HEK293 (cell line): ENCODE measurements around the gene ANXA4.

Experiments
- CTCF ChIA-PET: fragments of 350-600 bp; formaldehyde crosslinking; extraction: SDS; loops from one replicate; lab custom pipeline; 2021; ENCODE audit warnings: antibody characterized with exemption; lab: Yijun Ruan, JAX
- POLR2A ChIA-PET: fragments of 300-600 bp; formaldehyde crosslinking; extraction: SDS; loops from one replicate; lab custom pipeline; 2020; ENCODE audit warnings: antibody characterized with exemption, inconsistent platforms; lab: Yijun Ruan, JAX
- H3K27ac ChIP-seq: fragments of 200-500 bp; sonication (Bioruptor generic); 2 replicates; pipeline ENCODE4 v1.5.1; 2014; ENCODE audit warnings: low read depth, low read length, control low read depth, inconsistent platforms; ENCODE audit errors: extremely low read depth
- H3K36me3 ChIP-seq, 2 experiments: fragments of 200-500 bp in 1 of 2; sonication (Bioruptor generic) in 1 of 2; 1 replicate in 1 of 2; 2 replicates in 1 of 2; pipeline ENCODE4 v1.5.1; 2014 to 2017; ENCODE audit warnings: inconsistent platforms in 2 of 2, low read length in 2 of 2; ENCODE audit not compliant: control insufficient read depth in 2 of 2, insufficient read depth in 1 of 2
- H3K4me1 ChIP-seq: fragments of 200-500 bp; sonication (Bioruptor generic); 2 replicates; pipeline ENCODE4 v1.5.1; 2014; ENCODE audit warnings: mild to moderate bottlenecking, low read length, inconsistent platforms; ENCODE audit not compliant: control insufficient read depth, insufficient read depth
- H3K4me3 ChIP-seq: 2 replicates; pipeline ENCODE4 v1.5.1; 2011; ENCODE audit warnings: low read depth, mild to moderate bottlenecking, control low read depth, low read length, moderate library complexity
- H3K9me3 ChIP-seq: fragments of 200-500 bp; sonication (Bioruptor generic); 2 replicates; pipeline ENCODE4 v1.5.1; 2014; ENCODE audit warnings: low read depth, low read length, inconsistent platforms; ENCODE audit not compliant: control insufficient read depth, insufficient read depth
- ATF2 ChIP-seq: fragments of 450-650 bp; formaldehyde crosslinking; IDR thresholded peaks from 2 replicates; pipeline ENCODE4 v1.5.1; 2016; ENCODE audit warnings: missing biosample characterization, missing genetic modification characterization, low read depth
- GLI2 ChIP-seq: fragments of 450-650 bp; formaldehyde crosslinking; IDR thresholded peaks from 2 replicates; pipeline ENCODE4; 2017; ENCODE audit warnings: missing biosample characterization, missing genetic modification characterization, low read depth, borderline replicate concordance
- HOXC10 ChIP-seq: sonication (generic); formaldehyde crosslinking; IDR thresholded peaks from 2 replicates; pipeline ENCODE4 v1.8.1; 2023; ENCODE audit warnings: mild to moderate bottlenecking, missing genetic modification reagents
- INSM2 ChIP-seq: fragments of 450-650 bp; formaldehyde crosslinking; IDR thresholded peaks from 2 replicates; pipeline ENCODE4 v1.5.1; 2016; ENCODE audit warnings: missing biosample characterization, missing genetic modification characterization
- MEIS1 ChIP-seq: sonication (generic); formaldehyde crosslinking; IDR thresholded peaks from 2 replicates; pipeline ENCODE4 v1.8.1; 2022; ENCODE audit warnings: missing genetic modification reagents, mild to moderate bottlenecking, borderline replicate concordance
- OSR2 ChIP-seq: fragments of 450-650 bp; formaldehyde crosslinking; IDR thresholded peaks from 2 replicates; pipeline ENCODE4 v1.5.1; 2016; ENCODE audit warnings: missing biosample characterization, missing genetic modification characterization
- PBX3 ChIP-seq: sonication (generic); formaldehyde crosslinking; IDR thresholded peaks from 2 replicates; pipeline ENCODE4 v1.8.1; 2022; ENCODE audit warnings: mild to moderate bottlenecking, moderate library complexity, missing genetic modification reagents
- REPIN1 ChIP-seq: fragments of 450-650 bp; formaldehyde crosslinking; IDR thresholded peaks from 2 replicates; pipeline ENCODE4 v1.5.1; 2017; ENCODE audit warnings: missing biosample characterization, missing genetic modification characterization, low read depth
- REST ChIP-seq: fragments of 450-650 bp; formaldehyde crosslinking; IDR thresholded peaks from 2 replicates; pipeline ENCODE4 v1.5.1; 2016; ENCODE audit warnings: missing biosample characterization, missing genetic modification characterization
- SP3 ChIP-seq: fragments of 450-650 bp; formaldehyde crosslinking; IDR thresholded peaks from 2 replicates; pipeline ENCODE4 v1.5.1; 2016; ENCODE audit warnings: missing biosample characterization, missing genetic modification characterization
- YY2 ChIP-seq: fragments of 450-650 bp; formaldehyde crosslinking; IDR thresholded peaks from 2 replicates; pipeline ENCODE4 v1.5.1; 2016; ENCODE audit warnings: missing biosample characterization, missing genetic modification characterization
- ZNF140 ChIP-seq: fragments of 450-650 bp; formaldehyde crosslinking; IDR thresholded peaks from 2 replicates; pipeline ENCODE4 v1.5.1; 2016; ENCODE audit warnings: missing biosample characterization, missing genetic modification characterization
- ZNF211 ChIP-seq: fragments of 450-650 bp; formaldehyde crosslinking; IDR thresholded peaks from 2 replicates; pipeline ENCODE4 v1.5.1; 2016; ENCODE audit warnings: low read depth, missing biosample characterization, missing genetic modification characterization
- ZNF26 ChIP-seq: fragments of 450-650 bp; formaldehyde crosslinking; IDR thresholded peaks from 2 replicates; pipeline ENCODE4 v1.5.1; 2016; ENCODE audit warnings: missing biosample characterization, missing genetic modification characterization
- ZNF311 ChIP-seq: fragments of 450-650 bp; formaldehyde crosslinking; IDR thresholded peaks from 2 replicates; pipeline ENCODE4 v1.5.1; 2017; ENCODE audit warnings: missing biosample characterization, missing genetic modification characterization, borderline replicate concordance
- ZNF366 ChIP-seq: fragments of 450-650 bp; formaldehyde crosslinking; conservative IDR thresholded peaks from 2 replicates; pipeline ENCODE4 v1.5.1; 2016; ENCODE audit warnings: missing biosample characterization, missing genetic modification characterization
- ZNF48 ChIP-seq: fragments of 450-650 bp; formaldehyde crosslinking; IDR thresholded peaks from 2 replicates; pipeline ENCODE4 v1.5.1; 2016; ENCODE audit warnings: missing biosample characterization, missing genetic modification characterization
- ZNF510 ChIP-seq: fragments of 450-650 bp; formaldehyde crosslinking; IDR thresholded peaks from 2 replicates; pipeline ENCODE4 v1.5.1; 2018; ENCODE audit warnings: mild to moderate bottlenecking, missing genetic modification characterization, missing biosample characterization; ENCODE audit not compliant: insufficient replicate concordance
- ZNF530 ChIP-seq: fragments of 450-650 bp; formaldehyde crosslinking; IDR thresholded peaks from 2 replicates; pipeline ENCODE4 v1.5.1; 2016; ENCODE audit warnings: low read depth, missing biosample characterization, missing genetic modification characterization
- ZNF571 ChIP-seq: fragments of 450-650 bp; formaldehyde crosslinking; IDR thresholded peaks from 2 replicates; pipeline ENCODE4 v1.5.0; 2017; ENCODE audit warnings: missing biosample characterization, missing genetic modification characterization
- ZNF677 ChIP-seq: fragments of 450-650 bp; IDR thresholded peaks from 2 replicates; pipeline ENCODE4 v1.5.0; 2018; ENCODE audit warnings: missing biosample characterization, mild to moderate bottlenecking, missing genetic modification characterization, moderate library complexity

The ANXA4 gene

GRCh38 chr2:69704446-69704845, 37.5 kb upstream of the ANXA4 start:
- H3K36me3 ChIP-seq, result no peaks in the 10 kb centered on the region
- peaks cover 2% of the 10 kb centered on the region; the same call in 1 of the 2 replicates for H3K4me1 ChIP-seq
- no peaks in the 10 kb centered on the region for H3K9me3 ChIP-seq
- H3K27ac ChIP-seq, result no peak overlapping the region
- ChIA-PET POLR2A (no interaction called here), CTCF (no interaction called here)
- TF ChIP-seq PBX3 (CRISPR knock-in tag), result no peak
- no peak for TF ChIP-seq HOXC10 (CRISPR knock-in tag)
- no peak for TF ChIP-seq ATF2 (tag by site-specific recombination)
- no peak for TF ChIP-seq REST (tag by site-specific recombination)
- no peak for TF ChIP-seq ZNF530 (tag by site-specific recombination)
- no peak for TF ChIP-seq ZNF366
- TF ChIP-seq GLI2 (tag by site-specific recombination), result no peak
- TF ChIP-seq ZNF211, result no peak
- no peak for TF ChIP-seq SP3
- no peak for TF ChIP-seq REPIN1 (tag by site-specific recombination)
- no peak overlapping the region for H3K4me3 ChIP-seq

- POLR2A ChIA-PET, result no interaction called here
- H3K4me3 ChIP-seq, result no peak overlapping the region
- no peak overlapping the region for H3K27ac ChIP-seq
- TF ChIP-seq ZNF510 (no peak), ZNF571 (tag by site-specific recombination) (no peak), ZNF140 (tag by site-specific recombination) (no peak), YY2 (tag by site-specific recombination) (no peak)
- TF ChIP-seq, all 188 proteins: peak for 0
- Histone ChIP-seq H3K36me3 (no peaks in the 10 kb centered on the region), H3K9me3 (no peaks in the 10 kb centered on the region), H3K4me1 (no peaks in the 10 kb centered on the region)
- CTCF ChIA-PET, result interaction anchor here (1.2 kb wide), 1 partner anchor 150 kb away, joined by 3 read pairs; no protein-coding TSS in a partner anchor
These were observed 32.6 kb upstream of the ANXA4 start for GRCh38 chr2:69709290-69709689.

- CTCF ChIA-PET, result interaction anchor here (3.2 kb wide), 1 partner anchor 147 kb away, joined by 20 read pairs; no protein-coding TSS in a partner anchor
These were observed 30.0 kb upstream of the ANXA4 start for GRCh38 chr2:69711971-69712370.

More at GRCh38 chr2:69711971-69712370, 30.0 kb upstream of the ANXA4 start:
- Histone ChIP-seq H3K27ac (no peak overlapping the region), H3K4me1 (no peaks in the 10 kb centered on the region), H3K9me3 (no peaks in the 10 kb centered on the region), H3K4me3 (no peak overlapping the region), H3K36me3 (no peaks in the 10 kb centered on the region)
- POLR2A ChIA-PET, result no interaction called here
- TF ChIP-seq MEIS1 (CRISPR knock-in tag) (no peak), INSM2 (tag by site-specific recombination) (no peak), OSR2 (tag by site-specific recombination) (no peak), ZNF677 (tag by site-specific recombination) (no peak), ZNF26 (tag by site-specific recombination) (no peak), ZNF311 (no peak), ZNF48 (tag by site-specific recombination) (no peak)
